Measurements from ENCODE around the gene MYT1.

GRCh38 chr20:64177384-64177783 is 13.1 kb downstream of the MYT1 start:
- TF ChIP-seq CHD2 (IDR thresholded peaks at IDR 0.05; ENCODE audit: low read depth, low read length), result no peak
- TF ChIP-seq NR2C2 (CRISPR knock-in tag; IDR thresholded peaks at IDR 0.05; ENCODE audit: borderline replicate concordance), result no peak
- no peak for TF ChIP-seq KLF6 (CRISPR knock-in tag; IDR thresholded peaks at IDR 0.05)
- TF ChIP-seq RORA (CRISPR knock-in tag; IDR thresholded peaks at IDR 0.05), result no peak

All from HepG2 (cell line).